ENCODE measurements around the gene ZNF225.
"Not testable (repeated sequence)": the region's sequence is repeated elsewhere in the genome, so short reads cannot be mapped to it uniquely, and the experiment has no call there.

The ZNF225 gene

GRCh38 chr19:44163789-44164188, 50.6 kb downstream of the ZNF225 start:
- no peak for DNase-seq (ENCODE audit: low read depth)

- no peak for DNase-seq (ENCODE audit: low read depth)
Observed at GRCh38 chr19:44164327-44164672, 51.1 kb downstream of the ZNF225 start.

- DNase-seq (ENCODE audit: low read depth) = peak; percentile 97
Observed at GRCh38 chr19:44164673-44165512, 51.7 kb downstream of the ZNF225 start, which contains the start of gene ZNF226. Gene ZNF226, plus strand, starts transcription at chr19:44165100. Its CDS starts 4,981 bp downstream, at chr19:44170081.

GRCh38 chr19:44170660-44171059, 57.5 kb downstream of the ZNF225 start:
- not testable (repeated sequence) for DNase-seq (ENCODE audit: low read depth)

- no peak for DNase-seq (ENCODE audit: low read depth)
Observed at GRCh38 chr19:44176590-44176989, 63.4 kb downstream of the ZNF225 start.

- no peak for DNase-seq (ENCODE audit: low read depth)
Observed at GRCh38 chr19:44180968-44181367, 67.8 kb downstream of the ZNF225 start.

- DNase-seq (ENCODE audit: low read depth) = no peak
Observed at GRCh38 chr19:44182145-44182544, 68.9 kb downstream of the ZNF225 start.

Data from HS-27A (cell line).